ENCODE results near the gene GKN1. TPM values are rescaled to one million over a fixed set of nuclear protein-coding genes. Genes with fewer than 3 reads are reported as not detected.

GKN1 gene
- total and polyA plus RNA-seq, 2 experiments from 2014 or later: not detected

- Histone ChIP-seq H3K9me3 (ENCODE audit: low read depth) (no peaks in the 10 kb centered on the region), H3K36me3 (no peaks in the 10 kb centered on the region), H3K27ac (no peak overlapping the region), H3K4me3 (no peak overlapping the region), H3K27me3 (no peaks in the 10 kb centered on the region), H3K4me1 (ENCODE audit: low read depth) (no peaks in the 10 kb centered on the region)
- no peak for TF ChIP-seq CTCF (IDR thresholded peaks at IDR 0.05; ENCODE audit: low read depth, low read length)
- no peak for DNase-seq (ENCODE audit: low read depth in 1 of 2, low spot score in 1 of 2)
Measured at GRCh38 chr2:69026691-69027459, 52.4 kb downstream of the GKN1 start.

Other genes starting within 250 kb of the GKN1 start
- 3.0 and 7.7 TPM in 2 replicates for gene ARHGAP25, start 239.8 kb upstream of the GKN1 start, total RNA-seq
- 3.9 and 7.8 TPM in 2 replicates for gene ARHGAP25, start 239.8 kb upstream of the GKN1 start, polyA plus RNA-seq
- gene BMP10, start 103.2 kb upstream of the GKN1 start, total RNA-seq: 0.46 and 0.95 TPM in 2 replicates
- gene BMP10, start 103.2 kb upstream of the GKN1 start, polyA plus RNA-seq: 0.35 and 1.2 TPM in 2 replicates
- not detected in 2 replicates for gene GKN2, start 21.7 kb upstream of the GKN1 start, total RNA-seq
- gene GKN2, start 21.7 kb upstream of the GKN1 start, polyA plus RNA-seq: not detected in 2 replicates
- gene ANTXR1, start 38.5 kb downstream of the GKN1 start, total RNA-seq: 26.8 and 36.0 TPM in 2 replicates
- 24.0 and 25.6 TPM in 2 replicates for gene ANTXR1, start 38.5 kb downstream of the GKN1 start, polyA plus RNA-seq